ENCODE data around the gene ARHGAP24. TPM values are rescaled to one million over a fixed set of nuclear protein-coding genes. Genes with fewer than 3 reads are reported as not detected.

ARHGAP24 gene
- total and polyA plus RNA-seq, 10 of the 15 experiments (the other 5 are each of a cell fraction or from before 2014, with no cell fraction given): 0.10 to 4.2 (median 0.52) TPM

DNA sequence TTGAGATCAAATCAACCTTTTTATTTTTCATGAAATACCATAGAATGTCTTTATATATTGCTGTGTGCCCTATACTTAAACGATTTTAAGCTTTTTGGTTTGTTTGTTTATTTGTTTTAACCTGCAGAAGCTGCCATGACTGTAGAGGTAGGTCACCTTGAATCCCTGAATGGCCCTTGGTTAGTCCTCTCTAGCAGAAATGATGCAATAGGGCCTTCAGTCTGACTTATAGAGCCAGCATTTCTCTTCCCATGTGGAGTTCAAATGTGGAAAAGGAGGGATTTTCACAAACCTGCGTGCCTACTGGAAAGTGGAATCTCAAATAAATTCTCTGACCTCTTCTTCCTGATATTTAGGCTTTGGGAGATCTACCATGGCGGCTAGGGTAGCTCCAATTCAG, 557.0 kb downstream of the ARHGAP24 start:
- WGBS (ENCODE audit: insufficient coverage, insufficient replicate concordance, low lambda C conversion rate, missing lambda C conversion rate): 16% methylated on average over 3 of the region's 3 CpGs
- no TSS peak for BruUV-seq (replicated peaks)

More for the DNA sequence above, 557.0 kb downstream of the ARHGAP24 start:
- Histone ChIP-seq H3K27ac (ENCODE audit: control insufficient read depth, insufficient read depth) (no peak overlapping the region), H3K9me3 (replicated peaks; ENCODE audit: control insufficient read depth, insufficient read depth, low read length) (no peaks in the 10 kb centered on the region), H3K9ac (ENCODE audit: control insufficient read depth, insufficient read depth, low read length) (no peak overlapping the region), H3K4me1 (ENCODE audit: control insufficient read depth, insufficient read depth, low read length) (no peaks in the 10 kb centered on the region), H3K4me3 (no peak overlapping the region), H3K79me2 (ENCODE audit: control insufficient read depth, insufficient read depth, low read length) (no peaks in the 10 kb centered on the region), H2AFZ (ENCODE audit: control insufficient read depth, low read depth, low read length) (no peak overlapping the region), H3K36me3 (ENCODE audit: control insufficient read depth in 2 of 2, insufficient read depth in 2 of 2, low read length in 1 of 2) (no peaks in the 10 kb centered on the region), H4K20me1 (ENCODE audit: control insufficient read depth, insufficient read depth) (no peaks in the 10 kb centered on the region), H3K27me3 (replicated peaks in 1 of 2; ENCODE audit: control insufficient read depth in 2 of 2, insufficient read depth in 2 of 2, low read length in 1 of 2) (no peaks in the 10 kb centered on the region), H3K4me2 (ENCODE audit: control insufficient read depth, insufficient read depth) (no peak overlapping the region)
- ChIA-PET RAD21 (ENCODE audit: unreplicated experiment) (no interaction called here), POLR2A (no interaction called here), CTCF (no interaction called here), SMC1A (ENCODE audit: uncharacterized antibody, unreplicated experiment) (interaction anchor here (0.7 kb wide), 1 partner anchor 8 kb away, joined by 3 read pairs; no protein-coding TSS in a partner anchor)
- no peak for ATAC-seq
- TF ChIP-seq, protein P1, sequence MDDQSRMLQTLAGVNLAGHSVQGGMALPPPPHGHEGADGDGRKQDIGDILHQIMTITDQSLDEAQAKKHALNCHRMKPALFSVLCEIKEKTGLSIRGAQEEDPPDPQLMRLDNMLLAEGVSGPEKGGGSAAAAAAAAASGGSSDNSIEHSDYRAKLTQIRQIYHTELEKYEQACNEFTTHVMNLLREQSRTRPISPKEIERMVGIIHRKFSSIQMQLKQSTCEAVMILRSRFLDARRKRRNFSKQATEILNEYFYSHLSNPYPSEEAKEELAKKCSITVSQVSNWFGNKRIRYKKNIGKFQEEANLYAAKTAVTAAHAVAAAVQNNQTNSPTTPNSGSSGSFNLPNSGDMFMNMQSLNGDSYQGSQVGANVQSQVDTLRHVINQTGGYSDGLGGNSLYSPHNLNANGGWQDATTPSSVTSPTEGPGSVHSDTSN (IDR thresholded peaks at IDR 0.05; ENCODE audit: insufficient replicate concordance, low read depth, low read length): no peak
- TF ChIP-seq EP300 (IDR thresholded peaks at IDR 0.05; ENCODE audit: borderline replicate concordance in 1 of 2, control insufficient read depth in 1 of 2, low read depth in 2 of 2, low read length in 2 of 2): no peak
- TF ChIP-seq BMI1 (IDR thresholded peaks at IDR 0.05; ENCODE audit: borderline replicate concordance): no peak
- TF ChIP-seq, protein P2, sequence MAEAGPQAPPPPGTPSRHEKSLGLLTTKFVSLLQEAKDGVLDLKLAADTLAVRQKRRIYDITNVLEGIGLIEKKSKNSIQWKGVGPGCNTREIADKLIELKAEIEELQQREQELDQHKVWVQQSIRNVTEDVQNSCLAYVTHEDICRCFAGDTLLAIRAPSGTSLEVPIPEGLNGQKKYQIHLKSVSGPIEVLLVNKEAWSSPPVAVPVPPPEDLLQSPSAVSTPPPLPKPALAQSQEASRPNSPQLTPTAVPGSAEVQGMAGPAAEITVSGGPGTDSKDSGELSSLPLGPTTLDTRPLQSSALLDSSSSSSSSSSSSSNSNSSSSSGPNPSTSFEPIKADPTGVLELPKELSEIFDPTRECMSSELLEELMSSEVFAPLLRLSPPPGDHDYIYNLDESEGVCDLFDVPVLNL (IDR thresholded peaks at IDR 0.05; ENCODE audit: low read depth, low read length): no peak
- no peak for TF ChIP-seq MEF2B (IDR thresholded peaks at IDR 0.05; ENCODE audit: partially characterized antibody, poor library complexity, severe bottlenecking)
- TF ChIP-seq NFYB (IDR thresholded peaks at IDR 0.05; ENCODE audit: insufficient read depth, low read depth, low read length): no peak
- TF ChIP-seq CHD4 (IDR thresholded peaks at IDR 0.05): no peak
- TF ChIP-seq SUZ12 (IDR thresholded peaks at IDR 0.05; ENCODE audit: unreplicated experiment): no peak
- TF ChIP-seq TCF3 (IDR thresholded peaks at IDR 0.05; ENCODE audit: borderline replicate concordance, insufficient read depth, low read depth, low read length): no peak
- TF ChIP-seq, protein P3, sequence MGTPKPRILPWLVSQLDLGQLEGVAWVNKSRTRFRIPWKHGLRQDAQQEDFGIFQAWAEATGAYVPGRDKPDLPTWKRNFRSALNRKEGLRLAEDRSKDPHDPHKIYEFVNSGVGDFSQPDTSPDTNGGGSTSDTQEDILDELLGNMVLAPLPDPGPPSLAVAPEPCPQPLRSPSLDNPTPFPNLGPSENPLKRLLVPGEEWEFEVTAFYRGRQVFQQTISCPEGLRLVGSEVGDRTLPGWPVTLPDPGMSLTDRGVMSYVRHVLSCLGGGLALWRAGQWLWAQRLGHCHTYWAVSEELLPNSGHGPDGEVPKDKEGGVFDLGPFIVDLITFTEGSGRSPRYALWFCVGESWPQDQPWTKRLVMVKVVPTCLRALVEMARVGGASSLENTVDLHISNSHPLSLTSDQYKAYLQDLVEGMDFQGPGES (IDR thresholded peaks at IDR 0.05): no peak
- no peak for TF ChIP-seq ZNF24 (IDR thresholded peaks at IDR 0.05)
- TF ChIP-seq YY1 (IDR thresholded peaks at IDR 0.05; ENCODE audit: low read depth, low read length): no peak
- TF ChIP-seq NBN (IDR thresholded peaks at IDR 0.05): no peak
- no peak for TF ChIP-seq ZNF384 (IDR thresholded peaks at IDR 0.05; ENCODE audit: borderline replicate concordance, low read depth, low read length)
- TF ChIP-seq MXI1 (IDR thresholded peaks at IDR 0.05; ENCODE audit: low read depth, low read length): no peak
- no peak for TF ChIP-seq CREB1 (IDR thresholded peaks at IDR 0.05; ENCODE audit: low read depth)
- no peak for TF ChIP-seq SREBF1 (IDR thresholded peaks at IDR 0.05; ENCODE audit: low read length)
- FAIRE-seq: no peak
- intact Hi-C loops (cut with micrococcal nuclease; ENCODE audit: unreplicated experiment) (no loop called here), in situ Hi-C loops (cut with MboI) (no loop called here)
- no peak for DNase-seq (ENCODE audit: low read depth, low spot score)
